Astrocyte (in vitro differentiated cells and primary cell): ENCODE measurements around the gene HDAC10. TPM values are rescaled to one million over a fixed set of nuclear protein-coding genes. Genes with fewer than 3 reads are reported as not detected.

Source experiments
- DNase-seq: peaks from one replicate; pipeline ENCODE4 v3.0.0-alpha.2; 2010; ENCODE audit warnings: low read depth
- FAIRE-seq: peaks from 2 replicates; lab custom pipeline; 2011; peaks lifted over from hg19 to GRCh38; lab: Jason Lieb, UNC
- H2AFZ ChIP-seq: 2 replicates; pipeline ENCODE4 v1.6.0; 2012; ENCODE audit warnings: low read depth, low read length, inconsistent platforms
- H3K27ac ChIP-seq: 2 replicates; pipeline ENCODE4 v1.5.1; 2011; ENCODE audit warnings: low read depth, low read length, inconsistent platforms
- H3K27me3 ChIP-seq: 2 replicates; pipeline ENCODE4 v1.6.0; 2011; ENCODE audit warnings: low read length, inconsistent platforms; ENCODE audit not compliant: insufficient read depth
- H3K36me3 ChIP-seq: 2 replicates; pipeline ENCODE4 v1.5.1; 2011; ENCODE audit warnings: low read length, inconsistent platforms; ENCODE audit not compliant: insufficient read depth
- H3K4me1 ChIP-seq: 2 replicates; pipeline ENCODE4 v1.5.1; 2011; ENCODE audit warnings: low read length, inconsistent platforms; ENCODE audit not compliant: insufficient read depth
- H3K4me2 ChIP-seq: 2 replicates; pipeline ENCODE4 v1.6.0; 2012; ENCODE audit warnings: low read length, inconsistent platforms
- H3K4me3 ChIP-seq: 2 replicates; pipeline ENCODE4 v1.5.1; 2011; ENCODE audit warnings: low read depth, mild to moderate bottlenecking, low read length, inconsistent platforms; ENCODE audit not compliant: insufficient read depth
- H3K79me2 ChIP-seq: 2 replicates; pipeline ENCODE4 v1.6.0; 2012; ENCODE audit warnings: mild to moderate bottlenecking, low read length, inconsistent platforms; ENCODE audit not compliant: insufficient read depth
- H3K9ac ChIP-seq: 2 replicates; pipeline ENCODE4 v1.6.0; 2012; ENCODE audit warnings: mild to moderate bottlenecking, low read length, inconsistent platforms
- H3K9me3 ChIP-seq: 2 replicates; pipeline ENCODE4 v1.5.1; 2012; ENCODE audit warnings: low read depth, mild to moderate bottlenecking, low read length, inconsistent platforms; ENCODE audit not compliant: insufficient read depth
- H4K20me1 ChIP-seq: 2 replicates; pipeline ENCODE4 v1.6.0; 2012; ENCODE audit warnings: low read length, inconsistent platforms; ENCODE audit not compliant: insufficient read depth
- H3K27ac Mint-ChIP-seq: one replicate; pipeline ENCODE4 v1.8.0; 2021; ENCODE audit warnings: mild to moderate bottlenecking, mixed read lengths; ENCODE audit not compliant: unreplicated experiment
- H3K27me3 Mint-ChIP-seq: one replicate; pipeline ENCODE4 v1.8.0; 2021; ENCODE audit warnings: low read depth, mixed read lengths; ENCODE audit not compliant: unreplicated experiment
- H3K36me3 Mint-ChIP-seq: one replicate; pipeline ENCODE4 v1.8.0; 2021; ENCODE audit warnings: low read depth, mixed read lengths; ENCODE audit not compliant: unreplicated experiment
- H3K4me1 Mint-ChIP-seq: one replicate; pipeline ENCODE4 v1.8.0; 2021; ENCODE audit warnings: low read depth, mixed read lengths; ENCODE audit not compliant: unreplicated experiment
- H3K4me3 Mint-ChIP-seq: one replicate; pipeline ENCODE4 v1.8.0; 2021; ENCODE audit warnings: mild to moderate bottlenecking, moderate library complexity, mixed read lengths; ENCODE audit not compliant: unreplicated experiment
- H3K9me3 Mint-ChIP-seq: one replicate; pipeline ENCODE4 v1.8.0; 2021; ENCODE audit warnings: mild to moderate bottlenecking, mixed read lengths; ENCODE audit not compliant: unreplicated experiment
- EZH2 ChIP-seq: IDR thresholded peaks from 2 replicates; pipeline ENCODE4 v1.6.1; 2012; ENCODE audit warnings: mild to moderate bottlenecking, low read length, inconsistent platforms; ENCODE audit not compliant: insufficient read depth
- total RNA-seq: library from RNA; stranded (reverse); gene quantifications from 2 replicates; pipeline ENCODE4 v1.2.1, GENCODE V29; 2021
- TF ChIP-seq, protein P1 (sequence below): IDR thresholded peaks from 2 replicates; pipeline ENCODE4 v1.5.1; 2011; ENCODE audit warnings: low read depth, mild to moderate bottlenecking, inconsistent platforms, low read length, moderate library complexity; ENCODE audit not compliant: insufficient read depth

Gene HDAC10
- total RNA-seq, 1 donor from 2014 or later = 46.5 TPM

DNA sequence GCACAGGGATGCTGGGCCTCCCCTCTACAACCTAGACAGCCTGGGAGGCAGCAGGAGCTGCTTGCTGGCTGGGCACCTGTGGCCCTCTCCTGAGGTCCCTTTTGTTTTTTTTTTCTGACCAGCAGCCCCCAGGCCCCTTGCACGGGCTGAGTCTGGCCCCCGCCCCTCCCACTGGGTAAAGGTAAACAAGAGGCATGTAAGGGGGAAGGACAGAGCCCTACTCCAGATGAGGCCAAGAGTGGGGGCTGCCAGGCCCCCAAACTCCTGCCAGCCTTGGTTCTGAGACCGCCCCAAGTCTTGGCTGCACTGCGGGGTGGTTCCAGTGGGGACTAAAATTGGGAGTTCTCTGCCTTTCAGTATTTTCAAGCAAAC is 47.2 kb upstream of the HDAC10 start:
- no peak overlapping the region for H3K4me3 Mint-ChIP-seq
- peak overlapping the region; percentile 83 for H3K27ac Mint-ChIP-seq
- Histone ChIP-seq H3K36me3 (no peaks in the 10 kb centered on the region), H3K4me3 (no peak overlapping the region), H3K9me3 (no peaks in the 10 kb centered on the region), H2AFZ (no peak overlapping the region), H3K9ac (no peak overlapping the region), H3K27me3 (no peaks in the 10 kb centered on the region), H3K4me1 (peaks cover 47% of the 10 kb centered on the region), H4K20me1 (peaks cover 90% of the 10 kb centered on the region), H3K4me2 (no peak overlapping the region), H3K79me2 (peaks cover 98% of the 10 kb centered on the region), H3K27ac (no peak overlapping the region)
- peaks cover 2% of the 10 kb centered on the region for H3K36me3 Mint-ChIP-seq
- TF ChIP-seq EZH2 = no peak
- TF ChIP-seq, protein P1, sequence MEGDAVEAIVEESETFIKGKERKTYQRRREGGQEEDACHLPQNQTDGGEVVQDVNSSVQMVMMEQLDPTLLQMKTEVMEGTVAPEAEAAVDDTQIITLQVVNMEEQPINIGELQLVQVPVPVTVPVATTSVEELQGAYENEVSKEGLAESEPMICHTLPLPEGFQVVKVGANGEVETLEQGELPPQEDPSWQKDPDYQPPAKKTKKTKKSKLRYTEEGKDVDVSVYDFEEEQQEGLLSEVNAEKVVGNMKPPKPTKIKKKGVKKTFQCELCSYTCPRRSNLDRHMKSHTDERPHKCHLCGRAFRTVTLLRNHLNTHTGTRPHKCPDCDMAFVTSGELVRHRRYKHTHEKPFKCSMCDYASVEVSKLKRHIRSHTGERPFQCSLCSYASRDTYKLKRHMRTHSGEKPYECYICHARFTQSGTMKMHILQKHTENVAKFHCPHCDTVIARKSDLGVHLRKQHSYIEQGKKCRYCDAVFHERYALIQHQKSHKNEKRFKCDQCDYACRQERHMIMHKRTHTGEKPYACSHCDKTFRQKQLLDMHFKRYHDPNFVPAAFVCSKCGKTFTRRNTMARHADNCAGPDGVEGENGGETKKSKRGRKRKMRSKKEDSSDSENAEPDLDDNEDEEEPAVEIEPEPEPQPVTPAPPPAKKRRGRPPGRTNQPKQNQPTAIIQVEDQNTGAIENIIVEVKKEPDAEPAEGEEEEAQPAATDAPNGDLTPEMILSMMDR = no peak
- no peak for DNase-seq
- peaks cover 23% of the 10 kb centered on the region for H3K4me1 Mint-ChIP-seq
- H3K27me3 Mint-ChIP-seq = no peaks in the 10 kb centered on the region
- no peaks in the 10 kb centered on the region for H3K9me3 Mint-ChIP-seq
- FAIRE-seq = no peak

- no peak overlapping the region for H2AFZ ChIP-seq
- Mint-ChIP-seq H3K27ac (peak overlapping the region; percentile 80), H3K4me1 (peaks cover 21% of the 10 kb centered on the region), H3K9me3 (no peaks in the 10 kb centered on the region), H3K27me3 (no peaks in the 10 kb centered on the region), H3K36me3 (peaks cover 2% of the 10 kb centered on the region), H3K4me3 (peak overlapping the region; percentile 25)
- no peak overlapping the region for H3K4me2 ChIP-seq
- H3K79me2 ChIP-seq = peaks cover 98% of the 10 kb centered on the region
- H3K9me3 ChIP-seq = no peaks in the 10 kb centered on the region
- H3K36me3 ChIP-seq = no peaks in the 10 kb centered on the region
- DNase-seq (no peak), FAIRE-seq (no peak)
- H3K4me3 ChIP-seq = no peak overlapping the region
- peaks cover 47% of the 10 kb centered on the region for H3K4me1 ChIP-seq
- peaks cover 90% of the 10 kb centered on the region for H4K20me1 ChIP-seq
- H3K27ac ChIP-seq = no peak overlapping the region
- no peaks in the 10 kb centered on the region for H3K27me3 ChIP-seq
- TF ChIP-seq, protein P1 = no peak
- TF ChIP-seq EZH2 = no peak
- H3K9ac ChIP-seq = no peak overlapping the region
Observed at GRCh38 chr22:50297510-50298265, 46.6 kb upstream of the HDAC10 start.
